ENCODE results near the gene CYP3A7.

DNA sequence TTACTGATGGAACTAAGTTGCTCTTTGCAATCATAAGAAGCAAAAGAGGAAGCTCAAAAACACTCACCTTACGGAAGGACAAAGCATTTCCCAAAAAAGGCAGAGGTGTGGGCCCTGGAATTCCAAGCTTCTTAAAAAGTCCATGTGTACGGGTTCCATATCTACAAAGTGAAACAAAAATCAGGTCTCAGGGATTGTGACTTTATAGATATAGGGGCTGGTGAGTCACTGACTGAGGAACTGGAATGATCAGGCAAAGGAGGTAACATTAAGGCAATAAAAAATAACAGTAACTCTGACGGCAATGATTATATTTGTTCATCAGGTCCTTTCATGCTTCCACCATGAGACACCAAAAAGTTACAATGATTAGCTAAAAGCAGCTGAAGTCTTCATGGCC is 4.0 kb downstream of the CYP3A7 start:
- TF ChIP-seq POLR2A (IDR thresholded peaks at IDR 0.05; ENCODE audit: low read depth, low read length): no peak
- no peak for TF ChIP-seq POLR2AphosphoS5 (IDR thresholded peaks at IDR 0.05; ENCODE audit: low read depth, low read length)
